Endothelial cell of umbilical vein (primary cell): Measurements from ENCODE around the gene NFX1.

Experiments
- CTCF ChIP-seq, 2 donors: IDR thresholded peaks; 1 replicate in 1 of 2; 2 replicates in 1 of 2; pipeline ENCODE4 v1.5.1; 2011; ENCODE audit warnings: low read length in 2 of 2, mild to moderate bottlenecking in 2 of 2, moderate library complexity in 2 of 2, control low read depth in 1 of 2, inconsistent platforms in 1 of 2, low read depth in 1 of 2; ENCODE audit not compliant: insufficient read depth in 1 of 2; ENCODE audit errors: extremely low read depth in 1 of 2
- EZH2 ChIP-seq: IDR thresholded peaks from 2 replicates; pipeline ENCODE4 v1.6.1; 2012; ENCODE audit warnings: borderline replicate concordance, low read depth, mild to moderate bottlenecking, moderate library complexity, low read length, inconsistent platforms; ENCODE audit not compliant: severe bottlenecking
- FOS ChIP-seq: IDR thresholded peaks from 2 replicates; pipeline ENCODE4 v1.6.1; 2011; ENCODE audit warnings: mild to moderate bottlenecking, low read length, moderate library complexity, borderline replicate concordance; ENCODE audit not compliant: insufficient read depth
- GATA2 ChIP-seq: IDR thresholded peaks from 2 replicates; pipeline ENCODE4 v1.7.0; 2011; ENCODE audit warnings: low read depth, mild to moderate bottlenecking, moderate library complexity, mixed read lengths, low read length; ENCODE audit not compliant: insufficient read length, insufficient read depth
- JUN ChIP-seq: IDR thresholded peaks from 2 replicates; pipeline ENCODE4 v1.6.1; 2011; ENCODE audit warnings: borderline replicate concordance, low read depth; ENCODE audit not compliant: insufficient read length, insufficient read depth
- MAX ChIP-seq: IDR thresholded peaks from 2 replicates; pipeline ENCODE4 v1.6.1; 2011; ENCODE audit not compliant: insufficient read depth, insufficient read length
- MYC ChIP-seq: IDR thresholded peaks from one replicate; pipeline ENCODE4 v1.6.1; 2011; ENCODE audit warnings: mild to moderate bottlenecking, low read depth, low read length
- POLR2A ChIP-seq: IDR thresholded peaks from 2 replicates; pipeline ENCODE4 v1.6.1; 2012; ENCODE audit warnings: low read depth, mild to moderate bottlenecking, control low read depth, low read length
- POLR2AphosphoS5 ChIP-seq: IDR thresholded peaks from 2 replicates; pipeline ENCODE4 v1.6.1; 2012; ENCODE audit warnings: low read depth, mild to moderate bottlenecking, control low read depth, low read length, moderate library complexity; ENCODE audit not compliant: insufficient read depth

GRCh38 chr9:33272061-33272460, 18.3 kb upstream of the NFX1 start:
- TF ChIP-seq POLR2AphosphoS5: no peak
- TF ChIP-seq POLR2A: no peak
- TF ChIP-seq CTCF (IDR thresholded peaks at IDR 0.05; ENCODE audit: extremely low read depth in 1 of 2, insufficient read depth in 1 of 2, low read depth in 1 of 2, low read length in 2 of 2): no peak
- no peak for TF ChIP-seq GATA2
- TF ChIP-seq JUN: no peak
- TF ChIP-seq FOS: no peak
- no peak for TF ChIP-seq MAX
- TF ChIP-seq EZH2: no peak
- TF ChIP-seq MYC: no peak
